Activated CD4-positive, alpha-beta T cell treated with anti-CD3 and anti-CD28 coated beads for 24 hours (primary cell): Measurements from ENCODE around the gene ALDH1L2.

Experiments
- DNase-seq, 2 donors: peaks; one replicate each; pipeline ENCODE4 v3.0.0-alpha.2; 2020; ENCODE audit warnings: low read depth in 2 of 2

The ALDH1L2 gene

DNA sequence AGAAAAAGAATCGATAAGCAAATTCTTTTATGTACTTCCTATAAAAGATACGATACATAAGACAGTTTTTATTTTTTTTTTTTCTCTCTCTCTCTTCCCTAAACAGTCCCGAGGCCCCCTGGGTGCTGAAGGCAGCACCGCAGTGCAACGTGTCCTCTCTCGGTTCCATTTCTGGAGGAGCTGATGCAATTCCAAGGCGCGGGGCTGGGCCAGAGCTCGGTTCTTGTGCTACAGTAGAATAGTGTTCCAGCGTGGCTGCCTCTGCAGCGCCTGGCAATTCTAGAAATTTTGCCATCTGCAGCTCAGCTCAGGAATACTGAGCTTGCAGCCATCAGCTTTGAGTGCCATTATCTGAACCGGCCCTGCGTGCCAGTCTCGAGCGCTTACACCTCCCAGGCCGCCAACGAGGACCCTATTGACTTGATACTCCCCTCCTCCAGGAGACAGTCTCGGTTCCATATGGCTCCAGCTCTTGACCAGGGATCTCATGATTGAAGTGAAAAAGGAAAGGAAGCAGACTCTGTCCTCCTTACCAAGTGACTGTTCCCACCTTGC is 630 bp downstream of the ALDH1L2 start:
- no peak for DNase-seq

DNA sequence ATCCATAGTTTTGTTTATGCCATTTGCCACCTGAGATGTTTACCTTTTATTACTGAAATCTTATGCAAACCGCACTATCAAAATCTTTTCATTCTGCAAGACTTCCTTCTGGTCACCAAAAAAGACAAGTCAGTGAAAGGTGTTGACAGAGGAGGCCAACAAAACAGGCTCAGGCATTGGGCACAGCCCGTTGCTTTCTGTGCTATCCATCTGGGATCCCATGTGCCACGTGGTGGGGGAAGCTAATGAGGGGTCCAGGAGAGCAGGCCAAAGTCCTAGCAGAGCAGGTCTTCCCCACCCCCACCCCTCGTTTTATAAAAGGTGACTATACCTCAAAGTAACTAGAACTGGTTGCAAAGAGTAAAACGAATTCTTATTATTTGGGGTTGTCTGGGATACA is 1.2 kb downstream of the ALDH1L2 start:
- no peak for DNase-seq

DNA sequence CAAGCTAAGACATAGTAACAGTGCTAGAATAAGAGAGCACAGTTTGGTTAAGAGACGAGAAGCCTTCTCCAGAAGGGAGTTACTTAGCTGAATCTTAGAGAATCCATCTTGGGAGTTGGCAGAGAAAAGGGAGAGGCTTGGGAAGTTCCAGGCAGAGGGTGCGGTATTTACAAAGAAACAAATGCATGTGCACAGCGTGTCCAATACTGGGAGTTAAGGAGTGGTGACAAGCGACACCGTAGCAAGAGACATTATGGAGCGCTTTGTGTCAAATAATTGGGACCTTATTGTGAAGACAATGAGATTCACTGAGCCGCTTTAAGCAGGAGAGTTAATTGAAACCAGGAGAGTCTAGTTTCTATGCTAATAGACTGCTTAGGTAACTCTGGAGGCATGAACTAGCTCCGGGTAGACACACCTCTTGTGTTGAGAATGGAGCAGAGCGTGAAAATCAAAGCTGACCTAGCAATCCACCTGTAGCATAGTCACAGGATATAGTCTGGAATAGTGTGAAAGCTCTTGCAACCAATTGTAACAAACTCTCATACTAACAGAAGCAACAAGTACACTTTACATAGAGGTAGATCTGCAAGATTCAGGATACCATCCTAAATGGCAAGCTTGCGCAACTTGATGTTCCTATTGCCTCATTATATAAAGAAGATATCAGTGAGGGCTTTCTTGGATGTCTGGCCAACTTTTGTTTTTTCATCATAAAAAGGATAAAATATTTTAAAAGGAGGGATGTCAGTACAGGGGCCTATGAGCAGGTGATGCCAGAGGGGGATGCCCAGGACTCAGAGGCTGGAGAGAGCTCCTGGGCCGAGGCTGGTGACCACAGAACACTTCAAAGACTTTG is 5.3 kb downstream of the ALDH1L2 start:
- no peak for DNase-seq

DNA sequence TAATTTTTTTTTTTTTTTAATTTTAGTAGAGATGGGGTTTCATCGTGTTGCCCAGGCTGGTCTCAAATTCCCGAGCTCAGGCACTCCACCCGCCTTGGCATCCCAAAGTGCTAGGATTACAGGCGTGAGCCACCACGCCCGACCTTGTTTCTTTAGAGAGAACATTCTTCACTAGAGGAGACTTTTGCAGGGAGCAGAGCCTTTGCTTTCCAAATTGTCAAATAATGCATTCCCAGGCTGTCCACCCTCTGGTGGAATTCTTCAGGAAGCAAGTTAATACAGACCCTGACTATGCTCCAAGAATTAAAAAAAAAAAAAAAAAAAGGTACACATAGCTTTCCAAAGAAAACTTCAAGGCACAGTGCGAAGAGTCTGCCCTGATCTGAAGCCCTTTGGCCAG is 6.8 kb downstream of the ALDH1L2 start:
- no peak for DNase-seq

DNA sequence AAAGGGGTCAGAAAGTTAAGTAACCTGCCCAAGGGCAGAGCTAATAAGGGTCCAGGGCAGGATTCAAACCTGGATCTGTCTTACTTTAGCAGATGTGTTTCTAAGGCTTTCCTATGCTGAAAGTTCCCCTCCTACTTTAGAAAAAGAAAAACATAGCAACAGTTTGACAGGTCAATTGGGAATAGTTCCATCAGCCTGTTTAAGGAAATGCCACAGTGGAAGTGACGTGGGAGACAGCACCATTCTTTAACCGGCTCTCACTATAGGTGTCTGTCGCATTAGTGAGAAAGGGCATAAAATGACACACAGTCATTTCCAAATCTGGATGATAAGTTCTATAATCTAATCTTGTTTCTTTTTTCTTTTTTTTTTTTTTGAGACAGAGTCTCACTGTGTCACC is 7.3 kb downstream of the ALDH1L2 start:
- no peak for DNase-seq

DNA sequence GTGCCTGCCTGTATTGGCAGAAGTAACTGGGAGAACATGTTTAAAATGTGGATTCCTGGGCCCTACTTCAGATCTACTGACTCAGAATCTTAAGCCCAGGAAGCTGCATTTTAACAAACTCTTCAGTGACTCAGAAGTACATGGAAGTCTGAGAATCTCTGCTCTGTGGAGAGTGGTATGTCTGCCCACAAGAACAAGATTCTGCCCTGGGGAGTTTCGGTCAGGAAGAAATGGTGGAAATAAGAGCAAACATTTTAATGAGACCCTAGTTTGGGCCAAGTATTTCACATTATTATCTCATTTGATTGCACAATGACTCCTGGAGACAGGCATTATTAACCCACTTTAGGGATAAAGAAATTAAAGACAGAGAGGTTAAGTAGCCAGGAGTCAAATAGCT is 8.2 kb downstream of the ALDH1L2 start:
- no peak for DNase-seq

DNA sequence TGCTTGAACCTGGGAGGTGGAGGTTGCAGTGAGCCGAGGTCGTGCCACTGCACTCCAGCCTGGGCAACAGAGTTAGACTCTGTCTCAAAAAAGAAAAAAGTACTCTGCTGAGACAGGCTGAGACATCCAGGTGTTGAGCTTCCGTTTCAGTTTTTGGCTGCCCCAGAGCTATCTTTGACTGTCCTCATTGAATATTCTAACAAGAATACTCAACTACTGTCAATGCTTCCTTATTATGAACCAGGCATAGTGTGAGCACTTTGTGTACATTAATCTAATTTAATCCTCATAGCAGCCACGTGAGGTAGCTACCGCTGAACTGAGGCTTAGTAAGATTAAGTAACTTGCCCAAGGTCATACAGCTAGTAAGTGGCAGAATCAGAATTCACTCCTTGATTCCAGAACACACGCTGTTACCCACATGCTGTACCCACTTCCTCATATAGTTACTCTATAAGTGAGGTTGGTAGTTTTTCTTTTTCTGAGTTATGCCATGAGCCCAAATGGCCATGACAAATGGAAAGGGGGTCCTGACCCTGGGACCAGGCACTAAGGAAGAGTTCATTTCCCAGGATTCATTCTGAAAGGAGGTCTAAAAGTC is 11.3 kb downstream of the ALDH1L2 start:
- DNase-seq, result no peak

DNA sequence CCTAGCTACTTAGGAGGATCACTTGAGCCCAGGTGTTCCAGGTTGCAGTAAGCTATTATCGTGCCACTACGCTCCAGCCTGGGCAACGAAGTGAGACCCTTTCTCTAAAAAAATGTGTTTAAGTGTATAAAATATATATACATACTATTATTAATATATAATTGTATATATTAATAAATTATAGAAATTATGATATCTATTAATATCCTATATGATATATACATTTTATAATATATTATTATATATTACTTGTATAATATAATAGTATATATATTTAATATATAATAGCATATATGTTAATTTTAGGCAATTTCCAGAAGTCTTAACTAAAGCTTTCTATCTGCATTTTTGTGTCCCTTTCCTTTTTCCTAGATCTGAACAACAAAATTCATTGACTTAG is 12.3 kb downstream of the ALDH1L2 start:
- no peak for DNase-seq

DNA sequence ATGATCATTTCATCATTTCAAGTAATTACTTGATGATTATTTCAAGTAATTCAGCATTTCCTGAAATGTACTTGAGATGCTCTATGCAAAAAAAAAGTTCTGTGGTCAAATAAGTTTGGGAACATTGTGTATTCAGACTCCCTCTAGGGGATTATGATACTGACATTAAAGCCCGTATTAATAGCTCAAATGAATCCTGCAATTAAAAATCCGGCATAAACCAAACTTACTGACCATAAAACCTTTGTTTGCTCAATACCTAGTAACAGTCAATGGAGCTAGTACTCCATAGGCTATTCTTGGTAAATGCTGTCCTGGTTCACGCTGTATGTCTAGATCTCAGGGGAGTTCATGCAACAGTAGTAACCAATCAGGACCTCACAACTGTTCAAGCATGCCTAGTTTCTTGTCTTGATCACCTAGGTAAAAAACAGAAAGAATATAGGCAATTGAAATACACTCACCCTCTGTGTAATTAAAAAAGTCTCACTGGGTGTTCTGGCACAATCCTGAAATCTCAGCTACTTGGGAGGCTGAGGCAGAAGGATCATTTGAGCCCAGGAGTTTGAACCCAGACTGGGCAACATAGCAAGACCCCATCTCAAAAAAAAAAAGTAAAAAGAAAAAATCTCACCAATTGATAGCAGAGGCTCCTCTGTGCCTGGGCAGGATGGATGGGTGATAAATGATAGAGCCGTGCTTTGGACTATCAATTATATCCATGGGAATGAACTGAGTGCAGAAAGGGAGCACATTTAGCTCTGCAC is 14.1 kb downstream of the ALDH1L2 start:
- no peak for DNase-seq

DNA sequence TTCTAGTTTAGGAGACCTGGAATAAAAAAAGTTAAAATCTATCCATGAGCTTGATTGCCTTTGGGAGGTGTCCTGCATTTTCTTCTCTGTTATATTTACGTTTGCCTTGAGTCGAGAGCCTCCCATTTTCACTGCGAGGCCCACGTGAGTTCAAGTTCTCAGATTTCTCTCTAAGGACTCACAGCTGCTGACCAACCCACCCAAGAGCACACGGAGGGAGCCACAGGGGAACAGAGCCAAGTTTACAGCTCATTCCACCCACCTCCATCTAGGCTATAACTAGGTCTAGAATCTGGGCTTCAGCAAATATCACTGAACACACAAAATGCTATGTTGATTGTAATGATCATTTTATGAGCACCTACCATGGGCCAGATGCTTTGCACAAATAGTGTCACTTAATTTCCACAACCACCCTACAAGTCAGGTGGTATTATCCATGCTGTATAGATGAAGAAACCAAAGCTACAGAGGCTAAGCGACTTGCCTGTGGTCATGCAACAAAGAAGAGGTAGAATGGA is 16.7 kb downstream of the ALDH1L2 start:
- DNase-seq, result no peak

DNA sequence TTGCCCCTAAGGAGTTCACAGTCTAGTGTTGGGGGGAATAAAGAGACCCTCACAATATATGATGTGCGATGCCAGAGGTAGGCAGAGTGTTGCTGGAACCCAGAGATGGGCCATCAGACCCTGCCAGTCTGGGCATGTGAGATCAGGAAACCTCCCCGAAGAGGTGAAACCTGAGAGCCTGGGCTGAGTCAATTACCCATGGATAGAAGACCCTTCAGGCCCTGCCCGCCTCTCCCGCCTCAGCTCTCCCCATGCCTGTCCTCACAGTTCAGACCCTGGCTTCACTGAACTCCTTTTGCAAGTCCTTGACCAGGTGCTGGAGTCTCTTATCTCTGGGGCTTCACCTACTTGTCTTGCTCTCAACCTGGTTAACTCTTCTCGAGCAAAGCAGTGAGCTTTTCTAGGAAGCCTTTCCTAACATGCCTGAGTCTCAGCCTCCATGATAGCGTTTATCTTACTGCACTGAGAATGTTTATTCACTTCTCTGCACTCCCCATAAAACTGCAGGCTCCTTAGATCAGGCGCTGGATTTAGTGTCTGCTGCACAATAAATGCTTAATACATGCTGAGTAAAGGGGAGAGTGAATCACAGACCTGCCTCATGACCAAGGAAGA is 19.6 kb downstream of the ALDH1L2 start:
- no peak for DNase-seq

DNA sequence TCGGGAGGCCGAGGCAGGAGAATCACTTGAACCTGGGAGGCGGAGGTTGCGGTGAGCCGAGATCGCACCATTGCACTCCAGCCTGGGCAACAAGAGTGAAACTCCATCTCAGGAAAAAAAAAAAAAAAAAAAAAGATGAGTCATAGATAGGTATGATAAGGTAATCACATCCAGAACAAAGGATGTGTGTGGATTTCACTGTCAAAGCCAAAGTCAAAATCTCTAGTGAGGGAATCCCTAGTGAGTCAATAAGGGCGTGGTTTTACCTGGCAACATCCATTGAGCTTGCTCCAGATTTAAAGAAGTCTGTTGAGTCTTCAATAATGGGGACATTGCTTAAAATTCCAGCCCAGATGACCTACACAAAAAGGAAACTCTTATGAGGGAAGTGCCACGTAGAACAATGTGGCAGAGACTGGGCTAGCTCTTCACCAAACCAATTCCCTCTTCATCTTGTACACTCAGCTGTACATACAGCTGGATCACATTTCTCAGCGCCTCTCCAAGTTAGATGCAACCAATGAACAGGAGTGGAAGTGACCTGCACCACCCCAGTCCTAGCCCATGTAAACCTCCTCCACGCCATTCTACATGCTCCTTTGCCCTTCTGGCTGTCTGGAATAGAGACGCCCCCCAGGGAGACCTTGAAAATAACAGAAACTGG is 23.4 kb downstream of the ALDH1L2 start:
- no peak for DNase-seq

DNA sequence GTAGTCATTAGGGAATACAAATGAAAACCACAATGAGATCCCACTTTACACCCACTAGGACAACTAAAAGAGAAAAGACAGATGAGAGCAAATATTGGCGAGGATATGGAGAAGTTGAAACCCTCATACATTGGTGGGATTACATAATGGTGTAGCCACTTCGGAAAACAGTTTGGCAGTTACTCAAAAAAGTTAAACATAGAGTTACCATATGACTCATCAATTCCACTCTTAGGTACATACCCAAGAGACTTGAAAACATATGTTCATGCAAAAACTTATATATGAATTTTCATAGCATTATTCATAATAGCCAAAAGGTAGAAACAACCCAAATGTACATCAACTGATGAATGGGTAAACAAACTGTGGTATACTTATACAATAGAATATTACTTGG is 27.1 kb downstream of the ALDH1L2 start:
- no peak for DNase-seq

DNA sequence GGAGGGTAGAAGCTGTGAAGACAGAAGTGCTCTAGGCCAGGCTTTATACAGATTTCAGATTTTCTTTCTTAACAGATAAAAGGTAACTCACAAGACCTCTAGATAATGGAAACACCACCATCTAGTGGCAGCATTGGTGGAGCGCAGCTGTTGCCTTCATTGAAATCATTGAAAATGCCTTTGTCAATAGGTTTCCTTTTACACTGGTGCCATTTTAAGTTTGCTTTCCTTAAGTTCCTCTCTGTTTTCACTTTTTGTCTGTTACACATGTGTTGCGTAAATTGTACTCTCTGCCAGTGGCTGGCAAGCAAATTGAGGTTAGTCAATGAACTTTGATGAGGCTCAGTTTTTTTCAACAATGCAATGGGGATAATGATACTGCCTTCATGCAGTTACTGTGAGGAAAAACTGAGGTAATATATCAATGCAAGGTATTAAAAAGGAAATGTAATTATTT is 31.1 kb downstream of the ALDH1L2 start:
- peak; percentile 57 to 64 for DNase-seq

DNA sequence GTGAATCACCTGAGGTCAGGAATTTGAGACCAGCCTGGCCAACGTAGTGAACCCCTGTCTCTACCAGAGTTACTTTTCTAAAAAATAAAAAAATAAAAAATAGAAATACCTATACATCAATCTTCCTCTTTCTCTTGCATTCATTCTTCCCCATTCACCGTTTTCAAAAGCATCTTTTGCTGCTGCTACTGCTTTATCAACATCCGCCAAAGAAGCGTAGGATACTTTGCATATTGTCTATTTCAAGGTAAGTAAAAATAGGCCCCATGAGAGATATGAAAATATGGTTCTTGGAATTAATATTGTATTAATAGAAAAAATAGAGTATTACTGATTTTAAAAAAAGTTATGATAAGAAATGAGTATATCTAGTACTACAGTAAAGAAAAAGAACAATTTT is 32.3 kb downstream of the ALDH1L2 start:
- no peak for DNase-seq

DNA sequence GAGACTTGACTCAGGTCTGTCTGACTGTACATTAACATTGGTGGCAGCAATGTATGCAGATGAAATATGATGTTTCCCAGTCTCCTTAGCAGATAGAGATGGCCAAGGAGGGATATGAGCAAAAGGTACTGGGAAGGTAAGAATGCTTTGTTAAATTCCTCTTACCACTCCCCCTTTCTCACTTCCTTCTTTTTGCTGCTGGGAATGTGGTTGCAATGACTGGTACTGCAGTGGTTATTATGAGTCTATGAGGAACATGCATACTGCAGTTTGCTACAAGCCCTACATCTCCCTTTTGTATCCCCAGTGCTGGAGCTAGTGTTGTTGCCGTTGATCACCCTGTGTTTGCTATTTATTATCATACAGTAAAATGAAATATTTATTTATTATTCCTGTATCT is 35.9 kb downstream of the ALDH1L2 start:
- no peak for DNase-seq

DNA sequence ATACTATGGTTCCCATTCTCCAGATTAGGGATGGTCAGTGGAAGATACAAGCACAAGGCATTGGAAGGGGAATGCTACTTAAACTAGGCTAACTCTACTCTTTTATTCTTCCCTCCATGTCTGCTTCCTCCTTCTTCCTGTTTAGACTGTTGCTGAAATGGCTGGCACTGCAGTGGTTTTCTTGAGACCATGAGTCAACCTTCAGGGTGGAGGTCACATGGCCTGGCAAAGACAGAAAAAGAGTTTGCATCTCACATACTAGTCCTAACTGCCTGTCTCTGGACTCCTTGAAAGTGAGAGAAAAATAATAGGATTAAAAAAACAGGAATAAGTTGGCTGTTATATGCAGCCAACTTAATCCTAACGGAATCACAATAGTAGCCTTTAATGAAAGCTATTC is 37.0 kb downstream of the ALDH1L2 start:
- DNase-seq, result no peak

DNA sequence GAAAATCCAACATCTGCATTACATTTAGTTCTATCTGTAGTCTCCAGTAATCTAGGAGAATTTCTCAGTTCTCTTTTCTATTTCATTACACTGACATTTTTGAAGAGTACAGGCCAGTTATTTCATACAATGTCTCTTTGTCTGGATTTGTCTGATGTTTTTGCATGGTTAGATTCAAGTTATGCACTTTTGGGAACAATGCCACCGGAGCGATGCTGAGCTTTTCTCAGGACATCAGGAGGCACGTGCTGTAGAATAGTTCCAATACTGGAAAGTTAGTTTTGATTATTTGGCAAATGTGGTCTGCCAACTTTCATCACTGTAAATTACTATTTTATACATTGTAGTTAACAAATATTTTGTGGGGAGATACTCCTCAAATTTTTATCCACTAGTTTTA is 43.1 kb downstream of the ALDH1L2 start:
- no peak for DNase-seq

DNA sequence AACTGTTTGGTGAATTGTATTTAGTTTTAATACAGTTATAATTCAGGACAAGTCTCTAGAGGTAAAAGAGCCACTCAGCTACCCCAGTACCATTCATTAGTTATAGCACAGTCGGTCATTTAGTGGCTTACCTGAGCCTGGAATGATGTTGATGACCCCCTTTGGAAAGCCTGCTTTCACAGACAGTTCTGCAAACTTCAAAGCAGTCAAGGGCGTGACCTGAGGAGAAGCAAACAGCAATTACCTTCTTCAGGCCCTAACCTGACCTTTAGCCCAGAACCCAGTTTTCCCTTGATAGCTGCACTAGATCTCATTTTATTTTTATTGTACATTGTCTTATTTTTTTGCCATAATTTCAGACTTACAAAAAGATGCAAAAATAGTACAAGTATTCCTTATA is 43.8 kb downstream of the ALDH1L2 start:
- no peak for DNase-seq

DNA sequence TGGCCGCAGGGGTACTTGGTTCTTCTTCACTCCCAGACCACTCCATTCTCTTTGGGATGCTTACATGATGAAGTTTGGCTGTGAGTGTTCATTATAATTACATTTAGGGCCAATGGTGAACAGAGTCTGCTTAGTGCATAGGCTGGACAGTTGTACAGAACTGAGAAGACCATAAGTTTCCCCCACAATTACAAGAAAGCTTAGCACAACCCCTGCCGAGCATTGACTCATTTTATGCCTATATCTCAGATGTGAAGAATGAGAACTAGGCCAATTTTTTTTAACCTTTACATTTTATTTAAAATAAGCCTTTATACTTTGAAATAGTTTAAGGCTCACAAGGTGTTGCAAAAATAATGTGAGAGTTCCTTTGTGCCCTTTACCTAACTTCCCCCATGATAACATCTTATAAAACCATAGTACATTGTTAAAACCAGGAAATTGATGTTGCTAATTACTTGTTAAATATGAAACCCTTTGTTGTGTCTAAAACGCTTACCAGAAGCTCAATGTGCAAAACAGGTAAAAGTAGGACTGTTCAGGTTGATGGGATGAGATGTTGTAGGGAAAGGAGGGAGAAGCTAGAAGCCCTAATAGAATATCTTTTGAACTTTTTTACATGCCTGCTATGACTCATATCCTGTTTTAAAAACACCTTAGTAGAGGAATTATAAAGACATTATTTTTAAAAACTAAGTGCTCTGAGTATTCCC is 47.2 kb downstream of the ALDH1L2 start:
- DNase-seq, result no peak

DNA sequence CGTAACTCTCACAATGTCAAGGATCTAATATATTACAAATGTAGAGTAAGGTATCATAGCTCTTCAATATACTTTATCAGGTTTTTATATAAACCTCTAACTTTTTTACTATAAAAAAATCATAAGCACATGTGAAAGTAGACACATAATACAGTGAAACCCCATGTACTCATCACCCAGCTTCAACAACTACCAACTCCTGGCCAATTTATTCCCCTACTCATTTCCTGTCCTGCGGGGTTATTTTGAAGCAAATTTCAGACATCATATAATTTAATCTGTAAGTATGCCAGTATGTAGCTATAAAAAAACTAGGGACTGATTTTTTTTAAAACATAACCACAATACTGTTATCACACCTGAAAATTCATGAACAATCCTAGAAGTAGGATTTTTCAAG is 50.4 kb downstream of the ALDH1L2 start:
- no peak for DNase-seq
